ENCODE data around the gene UCK2.

The UCK2 gene

GRCh38 chr1:165887877-165888551 is 60.6 kb downstream of the UCK2 start:
- TF ChIP-seq CTCF (IDR thresholded peaks at IDR 0.05; ENCODE audit: low read depth, low read length) = no peak
- DNase-seq (ENCODE audit: extremely low read depth, low read depth) = no peak

- no peak for DNase-seq (ENCODE audit: extremely low read depth, low read depth)
- TF ChIP-seq CTCF (IDR thresholded peaks at IDR 0.05; ENCODE audit: low read depth, low read length) = no peak
Measured at GRCh38 chr1:165888552-165888920, 61.1 kb downstream of the UCK2 start.

GRCh38 chr1:165890684-165891083 is 63.3 kb downstream of the UCK2 start:
- DNase-seq (ENCODE audit: extremely low read depth, low read depth) = no peak
- no peak for TF ChIP-seq CTCF (IDR thresholded peaks at IDR 0.05; ENCODE audit: low read depth, low read length)

GRCh38 chr1:165891111-165891860 is 63.9 kb downstream of the UCK2 start:
- TF ChIP-seq CTCF (IDR thresholded peaks at IDR 0.05; ENCODE audit: low read depth, low read length) = no peak
- DNase-seq (ENCODE audit: extremely low read depth, low read depth) = no peak

GRCh38 chr1:165892935-165893334 is 65.5 kb downstream of the UCK2 start:
- no peak for DNase-seq (ENCODE audit: extremely low read depth, low read depth)
- no peak for TF ChIP-seq CTCF (IDR thresholded peaks at IDR 0.05; ENCODE audit: low read depth, low read length)

- no peak for TF ChIP-seq CTCF (IDR thresholded peaks at IDR 0.05; ENCODE audit: low read depth, low read length)
- DNase-seq (ENCODE audit: extremely low read depth, low read depth) = no peak
Measured at GRCh38 chr1:165893507-165893906, 66.1 kb downstream of the UCK2 start.

- no peak for DNase-seq (ENCODE audit: extremely low read depth, low read depth)
- TF ChIP-seq CTCF (IDR thresholded peaks at IDR 0.05; ENCODE audit: low read depth, low read length) = no peak; the same call in 1 of the 2 replicates
Measured at GRCh38 chr1:165894591-165894990, 67.2 kb downstream of the UCK2 start.
